Raji (cell line): ENCODE data around the gene GPX6.

ENCODE experiments used
- POLR2A ChIP-seq: IDR thresholded peaks from 2 replicates; pipeline ENCODE4 v1.6.1; 2011; ENCODE audit warnings: low read depth, low read length, control low read depth; ENCODE audit not compliant: insufficient read depth

Gene GPX6

GRCh38 chr6:28537065-28537464 is 21.5 kb upstream of the GPX6 start:
- no peak for TF ChIP-seq POLR2A

DNA sequence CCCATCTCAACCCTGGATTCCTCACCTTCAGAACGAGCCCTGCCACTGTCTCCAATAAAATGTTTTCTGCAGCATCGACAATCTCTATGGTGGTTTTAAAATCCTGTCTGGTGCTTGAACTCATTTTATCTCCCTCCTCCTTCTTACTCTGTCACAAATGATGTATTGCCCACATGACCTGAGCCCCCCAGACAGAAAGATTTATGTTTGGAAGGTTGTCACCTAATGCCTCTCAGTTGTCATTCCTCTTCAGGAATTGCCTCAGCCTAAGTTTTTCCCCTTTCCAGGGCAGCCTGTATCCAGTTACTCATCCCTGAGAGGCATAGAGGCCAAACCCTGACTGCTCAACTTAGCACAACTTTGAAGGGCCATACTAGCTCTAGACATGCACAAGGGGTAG is 19.3 kb upstream of the GPX6 start:
- TF ChIP-seq POLR2A = no peak

DNA sequence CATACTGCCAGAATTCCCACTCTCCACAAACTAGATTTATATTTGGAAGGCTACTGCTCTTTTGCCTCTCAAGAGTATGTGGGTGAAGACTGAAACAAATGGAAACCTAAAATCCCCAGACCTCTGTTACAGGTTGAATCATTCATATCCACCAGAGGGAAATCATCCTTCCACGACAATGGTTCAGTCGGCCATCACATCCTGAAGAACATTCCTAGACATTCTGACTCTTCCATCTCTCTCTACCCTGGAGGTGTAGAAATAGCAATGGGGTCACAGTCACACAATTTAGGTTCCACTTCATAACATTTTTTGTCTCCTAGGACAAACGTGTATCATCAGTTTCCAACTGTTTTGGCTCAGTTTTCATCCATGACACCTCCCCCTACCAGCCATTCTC is 18.7 kb upstream of the GPX6 start:
- TF ChIP-seq POLR2A = no peak

- no peak for TF ChIP-seq POLR2A
Observed at GRCh38 chr6:28531479-28532128, 16.0 kb upstream of the GPX6 start.

DNA sequence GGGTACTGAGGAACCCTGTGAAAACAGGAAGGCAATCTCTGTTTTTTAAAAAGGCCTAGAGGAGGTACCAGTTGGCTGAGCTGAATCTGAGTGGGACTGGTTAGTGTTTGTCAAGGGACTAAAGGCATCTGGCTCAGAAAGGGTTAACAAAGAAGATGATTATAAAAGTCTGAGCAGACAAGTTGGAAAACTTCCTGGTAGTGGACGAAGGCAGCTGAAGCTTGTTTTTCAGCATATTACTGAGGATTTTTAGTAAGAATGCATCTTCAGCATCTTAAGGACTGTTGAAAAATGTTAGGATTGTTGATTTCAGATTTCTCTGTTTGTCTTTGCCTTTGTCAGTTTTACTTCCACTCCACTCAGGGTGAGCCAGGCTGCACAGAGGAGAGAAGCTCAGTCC is 15.2 kb upstream of the GPX6 start:
- no peak for TF ChIP-seq POLR2A

- TF ChIP-seq POLR2A = no peak
Observed at GRCh38 chr6:28525496-28526039, 10.0 kb upstream of the GPX6 start, which contains the start of gene GPX5. GPX5 (plus strand) TSS chr6:28525881; CDS start chr6:28526014, 133 bp downstream.

DNA sequence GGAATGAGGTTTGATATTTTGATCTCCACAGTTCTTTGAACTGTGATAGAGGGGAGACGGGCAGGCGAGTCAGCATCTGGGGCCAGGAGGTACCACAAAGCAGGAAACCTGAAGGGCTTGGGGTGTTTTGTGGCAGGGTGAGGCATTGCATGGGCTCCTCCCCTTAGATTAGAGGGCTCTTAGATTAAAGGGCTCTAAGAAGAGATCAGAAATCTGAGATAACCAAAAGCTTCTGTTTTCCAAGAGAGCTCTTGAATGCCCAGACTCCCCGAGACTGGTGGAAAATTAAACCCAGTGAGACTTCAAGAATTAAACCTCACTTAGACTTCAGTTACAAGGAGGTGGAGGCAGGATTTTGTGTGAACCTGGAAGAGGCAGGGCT is 7.6 kb upstream of the GPX6 start:
- no peak for TF ChIP-seq POLR2A

GRCh38 chr6:28522594-28523240 is 7.1 kb upstream of the GPX6 start:
- TF ChIP-seq POLR2A = no peak

- no peak for TF ChIP-seq POLR2A
Observed at GRCh38 chr6:28517964-28518363, 2.4 kb upstream of the GPX6 start.

- no peak for TF ChIP-seq POLR2A
Observed at GRCh38 chr6:28511628-28512300, 3.8 kb downstream of the GPX6 start.

DNA sequence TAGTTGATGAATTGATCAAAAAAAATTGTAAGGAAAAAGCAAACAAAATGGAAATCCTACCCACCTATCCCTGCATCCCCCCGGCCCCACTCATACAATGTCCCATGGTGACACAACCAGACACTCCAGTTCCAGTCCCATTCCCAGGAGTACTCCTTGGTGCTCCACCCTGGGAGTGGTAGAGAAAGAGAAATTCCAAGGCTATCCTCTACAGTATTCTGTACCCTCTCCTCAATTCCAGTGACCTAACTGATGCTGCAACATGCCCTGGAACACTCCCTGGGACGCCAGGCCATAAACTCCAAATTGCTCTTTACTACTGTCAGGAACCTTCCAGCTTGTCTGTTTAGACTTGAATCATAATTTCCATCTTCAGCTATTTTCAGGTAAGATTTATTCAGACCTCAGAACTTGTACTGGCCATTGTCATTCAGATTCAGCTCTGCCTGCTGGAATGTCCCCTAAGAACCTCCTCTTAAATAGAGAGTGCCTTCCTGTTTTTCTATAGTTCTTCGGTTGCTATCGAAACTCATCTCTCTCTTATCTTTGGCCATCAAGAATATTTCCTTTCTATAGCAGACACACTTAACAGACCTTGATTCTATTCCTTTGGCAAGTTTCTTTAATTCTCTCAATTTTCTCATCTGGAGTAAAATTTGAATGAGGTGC is 8.7 kb downstream of the GPX6 start:
- no peak for TF ChIP-seq POLR2A

DNA sequence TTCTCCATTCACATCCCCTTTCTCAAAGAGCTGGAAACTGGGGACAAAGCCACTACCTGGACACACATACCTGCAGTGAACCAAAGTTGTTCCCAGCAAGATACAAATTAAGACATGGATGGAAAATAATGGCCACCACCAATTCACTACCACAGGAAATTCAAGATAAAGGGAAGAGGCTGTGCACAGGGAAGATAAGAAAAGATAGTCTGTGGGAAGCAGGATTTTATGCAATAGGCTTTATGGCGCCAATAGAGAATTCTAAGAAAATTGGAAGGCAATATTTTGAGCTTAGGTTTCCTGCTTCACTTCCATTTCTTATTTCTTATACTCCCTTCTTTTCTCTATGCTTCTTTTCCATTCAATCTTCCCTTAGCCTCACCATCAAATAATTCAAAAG is 9.9 kb downstream of the GPX6 start:
- TF ChIP-seq POLR2A = no peak

DNA sequence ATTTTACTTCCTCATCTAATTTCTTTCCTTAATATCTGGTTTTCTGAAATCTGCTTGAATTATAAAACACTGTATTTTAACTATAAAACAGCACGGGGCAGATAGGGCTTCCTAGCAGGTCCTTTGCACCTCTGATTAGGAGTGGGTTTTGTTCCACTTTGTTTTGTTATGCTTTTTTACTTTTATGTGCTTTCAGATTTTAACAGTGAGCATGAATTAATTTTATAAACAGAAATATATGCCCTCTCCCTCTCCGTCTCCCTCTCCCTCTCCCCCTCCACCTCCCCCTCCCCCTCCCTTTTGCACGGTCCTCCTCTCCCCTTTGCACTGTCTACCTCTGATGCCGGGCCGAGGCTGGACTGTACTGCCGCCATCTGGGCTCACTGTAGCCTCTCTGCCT is 14.3 kb downstream of the GPX6 start:
- TF ChIP-seq POLR2A = no peak

GRCh38 chr6:28497893-28498292 is 17.7 kb downstream of the GPX6 start:
- no peak for TF ChIP-seq POLR2A

GRCh38 chr6:28497306-28497705 is 18.3 kb downstream of the GPX6 start:
- no peak for TF ChIP-seq POLR2A
